T-helper 1 cell (primary cell): ENCODE measurements around the gene GRIN3A.

Experiments used
- DNase-seq, 5 donors: peaks; one replicate each; pipeline ENCODE4 v3.0.0-alpha.2; 2012 to 2020

The GRIN3A gene

DNA sequence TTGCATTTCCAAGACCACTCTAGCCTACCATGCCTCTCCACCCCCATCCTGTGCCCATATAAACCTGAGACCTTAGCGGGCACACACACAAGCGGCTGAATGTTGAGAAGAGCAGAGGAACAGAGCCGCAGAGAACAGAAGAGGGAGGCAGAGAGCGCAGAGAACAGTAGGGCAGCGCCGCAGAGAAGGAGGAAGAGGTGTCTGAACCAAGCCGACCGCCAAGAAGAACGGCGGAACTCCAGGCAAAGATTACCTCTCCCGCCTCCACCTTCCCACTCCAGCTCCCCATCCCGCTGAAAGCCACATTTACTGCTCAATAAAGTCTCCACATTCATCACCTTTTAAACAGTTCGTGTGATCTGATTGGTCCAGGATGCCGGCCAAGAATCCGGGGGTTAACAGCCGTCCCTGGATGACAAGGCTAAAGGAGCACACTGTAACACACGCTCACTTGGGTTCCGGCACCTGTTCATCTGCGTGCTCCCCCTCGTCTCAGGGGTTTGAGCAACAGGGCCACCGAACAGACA lies 33.2 kb downstream of the GRIN3A start:
- DNase-seq = peak in 1 of 5 donors; percentile 18

DNA sequence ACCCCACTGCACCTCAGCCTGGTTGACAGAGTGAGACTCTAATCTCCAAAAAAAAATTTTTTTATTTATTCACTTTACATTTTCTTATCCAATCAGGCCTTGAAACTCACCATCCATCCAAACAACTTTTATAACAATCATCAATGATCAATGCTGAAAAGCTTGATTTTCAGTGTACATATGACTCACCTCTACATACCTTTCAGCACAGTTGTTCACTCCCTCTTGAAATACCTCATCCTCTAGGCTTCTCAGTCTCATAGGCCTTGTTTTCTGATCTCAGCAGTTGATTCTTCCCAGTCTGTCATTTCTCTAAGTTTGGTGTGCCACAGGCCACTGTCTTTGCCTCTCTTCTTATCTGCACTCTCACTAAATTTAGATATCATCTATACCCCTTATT lies 36.2 kb downstream of the GRIN3A start:
- DNase-seq = no peak

DNA sequence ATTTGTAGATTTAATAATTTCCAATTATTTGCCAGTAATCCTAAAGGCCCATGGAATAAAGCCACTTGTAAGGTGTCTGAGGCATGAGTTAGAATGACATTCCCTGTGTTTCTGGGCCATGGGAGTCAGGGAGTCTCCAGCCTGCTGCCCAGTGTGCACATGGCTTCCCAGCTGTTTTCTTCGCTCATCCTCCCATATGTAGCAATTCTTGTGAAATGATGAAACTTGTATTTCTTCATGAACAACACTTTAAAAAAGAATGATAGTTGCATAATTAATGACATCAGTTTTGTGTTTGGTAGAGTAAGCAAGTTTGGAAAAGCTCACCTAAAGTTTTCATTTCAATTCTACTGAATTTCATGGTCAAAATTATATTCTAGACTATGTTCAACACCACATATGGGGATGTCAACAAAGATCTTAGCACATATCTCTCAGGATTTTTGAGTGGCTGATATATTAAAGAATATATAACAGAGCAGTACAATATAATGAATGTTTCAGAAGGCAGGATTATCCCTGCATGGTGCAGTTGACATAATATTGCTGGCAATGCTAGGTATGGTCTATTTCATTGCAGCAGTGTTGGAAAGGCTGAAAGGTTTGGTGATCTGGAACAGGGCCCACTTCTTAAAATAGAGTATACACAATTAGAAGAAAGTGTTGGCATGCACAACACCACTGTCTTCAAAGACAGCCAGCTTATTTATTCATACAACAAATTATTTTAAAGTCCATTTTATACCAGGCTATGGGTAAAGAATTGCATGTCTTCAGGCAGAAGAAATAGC lies 44.7 kb downstream of the GRIN3A start:
- DNase-seq = no peak

DNA sequence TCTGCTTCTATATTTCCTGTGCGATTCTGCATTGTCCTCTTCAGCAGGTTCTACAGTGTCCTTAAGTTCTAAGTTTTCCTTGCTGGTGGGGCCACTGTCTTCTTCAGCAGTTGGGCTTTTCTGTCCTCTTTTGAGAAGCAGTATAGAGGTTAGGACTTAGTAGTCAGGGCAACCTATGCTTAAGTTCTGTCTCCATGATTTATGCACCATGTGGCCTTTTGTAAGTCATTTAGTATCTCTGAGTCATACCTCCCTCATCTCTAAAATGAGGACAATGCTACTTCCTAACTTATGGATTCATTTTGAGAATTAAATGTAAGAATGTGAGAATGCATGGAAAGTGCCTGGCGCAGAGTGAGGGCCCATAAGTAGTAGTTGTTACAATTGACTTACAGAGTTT lies 46.8 kb downstream of the GRIN3A start:
- DNase-seq = no peak

DNA sequence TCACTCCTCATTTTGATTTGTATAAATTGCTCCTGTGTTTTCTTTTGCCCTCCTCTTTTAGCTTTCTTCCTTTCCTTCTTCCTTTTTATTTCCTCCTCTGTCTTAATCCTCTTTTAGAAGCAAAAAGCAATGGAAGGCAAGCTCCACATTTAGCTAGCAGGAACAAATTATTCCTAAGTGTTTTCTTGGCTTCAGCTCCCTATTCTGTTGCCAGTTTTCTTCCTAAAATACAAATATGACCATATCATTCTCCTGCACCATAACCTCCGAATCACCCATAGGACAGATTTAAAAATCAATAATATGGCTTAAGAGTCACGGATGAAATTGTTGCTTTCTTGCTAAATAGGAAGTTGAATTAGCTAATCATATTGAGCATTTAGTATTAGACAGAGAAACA lies 49.4 kb downstream of the GRIN3A start:
- DNase-seq = no peak

DNA sequence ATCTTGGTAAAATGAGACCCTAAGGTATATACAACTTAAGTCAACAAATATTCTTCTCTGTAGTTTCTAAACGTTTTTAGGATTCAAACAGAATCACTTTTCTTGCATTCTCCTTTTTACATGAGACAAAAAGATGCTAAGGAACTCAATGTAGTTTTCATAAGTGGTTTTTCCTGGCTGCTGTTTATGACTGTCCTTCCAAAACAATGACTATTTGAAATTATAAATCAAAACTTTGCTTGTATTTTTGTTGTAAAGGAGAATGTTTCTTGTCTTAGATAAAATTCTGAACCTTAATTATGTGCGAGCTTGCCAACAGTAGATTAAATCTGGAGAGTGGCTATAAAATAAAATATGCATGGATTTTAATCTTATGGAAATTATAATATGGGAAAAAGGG lies 53.8 kb downstream of the GRIN3A start:
- DNase-seq = no peak

DNA sequence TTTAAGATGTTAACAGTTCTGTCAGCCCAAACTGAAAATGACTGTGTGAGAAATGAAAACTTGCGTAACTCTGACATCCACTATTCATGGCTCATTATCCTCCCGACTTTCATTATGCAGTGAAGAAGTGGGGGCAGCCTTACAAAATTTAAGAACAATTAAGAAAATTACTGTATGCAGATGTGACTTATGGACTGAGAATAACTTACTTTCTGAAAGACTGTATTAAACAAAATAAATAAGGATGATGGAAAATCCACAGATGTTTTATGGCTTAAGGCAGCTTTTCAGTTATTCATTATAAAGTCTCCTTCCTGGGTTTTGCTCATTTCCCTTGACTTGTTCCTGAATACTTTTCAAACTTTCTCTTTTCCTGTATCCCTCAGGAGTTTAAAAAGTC lies 55.2 kb downstream of the GRIN3A start:
- no peak for DNase-seq

DNA sequence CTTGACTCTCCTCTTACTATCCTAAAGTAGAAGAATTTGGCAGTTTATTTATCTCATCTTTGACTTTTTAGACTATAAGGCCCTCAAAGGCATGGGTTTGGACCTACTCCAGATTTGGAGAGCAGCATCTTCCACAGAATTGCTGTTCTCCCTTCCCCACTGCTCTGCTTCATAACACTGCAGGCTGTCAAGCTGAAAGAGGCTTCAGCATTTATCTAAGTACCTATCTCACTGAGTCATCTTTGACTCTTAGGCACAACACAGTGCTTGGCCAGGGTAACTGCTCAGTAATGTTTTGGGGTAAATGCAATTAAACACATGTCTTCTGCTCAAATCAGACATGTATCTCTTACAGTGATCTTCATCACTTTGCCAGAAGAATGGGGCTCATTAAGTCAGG lies 60.6 kb downstream of the GRIN3A start:
- DNase-seq = no peak

DNA sequence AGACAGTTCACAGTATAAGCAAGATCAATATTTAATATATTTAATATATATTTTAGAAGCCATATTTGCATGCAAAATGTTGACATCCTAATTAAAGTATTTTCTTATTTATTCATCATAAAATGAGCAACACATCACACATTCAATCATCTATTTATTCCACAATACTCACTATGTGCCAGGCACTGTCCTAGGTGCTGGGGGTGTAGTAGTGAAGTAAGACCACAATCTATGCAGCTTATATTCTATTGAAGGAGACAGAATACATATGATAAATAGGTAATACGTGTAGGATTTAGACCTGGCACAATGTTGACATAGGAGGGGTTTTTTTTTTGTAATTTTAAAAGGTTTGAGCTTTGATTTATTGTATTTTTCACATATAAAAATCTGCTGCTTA lies 63.1 kb downstream of the GRIN3A start:
- no peak for DNase-seq

DNA sequence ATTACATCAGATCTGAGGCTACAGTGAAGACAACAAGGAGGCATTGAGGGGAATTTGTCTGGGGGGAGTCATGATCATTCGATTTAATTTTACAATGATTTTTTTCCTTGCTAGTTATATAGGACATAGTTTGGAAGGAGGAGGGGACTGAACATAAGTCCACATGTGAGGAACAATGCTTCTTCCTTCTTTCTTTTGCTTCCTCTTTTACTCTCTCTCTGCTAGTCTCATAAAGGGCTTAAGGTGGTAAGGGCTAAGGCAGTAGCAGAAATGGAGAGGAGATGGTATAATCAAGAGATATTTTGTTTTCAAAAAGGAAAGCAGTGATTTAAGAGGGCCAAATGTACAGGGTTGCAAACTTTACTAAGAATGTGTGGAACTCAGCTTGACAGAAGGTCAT lies 64.3 kb downstream of the GRIN3A start:
- no peak for DNase-seq

DNA sequence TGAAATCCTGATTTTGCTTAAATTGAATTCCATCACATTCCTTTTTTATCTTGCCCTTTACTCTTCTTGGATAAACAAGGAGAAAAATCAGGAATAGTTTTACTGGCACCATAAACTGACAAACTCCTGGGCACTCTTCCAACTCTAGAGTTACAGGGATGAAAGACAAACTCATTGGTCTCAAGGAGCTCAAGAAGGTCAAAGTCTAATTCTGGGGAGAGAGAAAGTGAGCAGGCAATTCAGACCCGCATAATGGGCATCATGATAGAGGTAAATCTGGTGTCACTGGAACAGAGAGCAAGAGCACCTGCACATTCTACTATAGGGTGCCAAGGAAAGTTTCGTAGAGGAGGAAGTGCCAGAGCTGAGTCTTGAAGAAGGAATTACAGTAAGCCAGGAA lies 64.8 kb downstream of the GRIN3A start:
- no peak for DNase-seq

DNA sequence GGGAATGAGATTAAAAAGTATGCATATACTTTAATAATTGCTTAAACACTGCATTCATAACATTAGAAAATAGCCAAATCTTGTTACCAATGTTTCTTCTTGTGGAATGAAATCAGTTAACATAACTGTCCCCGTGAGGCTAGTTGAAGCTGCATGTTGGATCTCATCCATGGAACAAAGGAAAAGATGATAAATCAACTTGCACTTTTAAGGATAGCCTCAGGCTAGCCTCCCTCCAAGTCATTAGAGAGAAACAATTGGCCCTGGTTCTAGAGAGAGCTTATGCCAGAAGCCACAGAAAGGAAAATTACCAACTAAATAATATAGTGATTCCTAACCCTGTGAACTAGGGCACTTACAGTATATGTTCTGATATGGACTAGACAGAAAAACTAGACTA lies 66.9 kb downstream of the GRIN3A start:
- no peak for DNase-seq

DNA sequence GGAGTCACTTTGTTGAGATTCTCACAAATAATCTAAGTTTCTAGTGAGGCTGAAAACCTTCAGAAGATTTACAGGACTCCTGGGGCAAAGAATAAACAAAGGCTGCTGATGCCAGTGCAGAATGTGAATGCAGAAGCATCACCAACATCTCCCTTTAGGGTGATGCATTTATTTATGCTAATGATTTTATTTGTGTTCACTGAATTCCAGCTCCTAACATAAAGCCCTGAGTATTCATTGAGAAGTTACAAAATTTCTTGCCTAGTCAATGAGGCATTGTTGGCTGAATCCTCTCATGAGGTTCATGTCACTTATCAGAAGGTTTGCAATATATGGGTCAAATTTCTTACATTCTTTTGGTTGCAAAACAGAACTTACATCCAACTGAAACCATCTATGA lies 70.0 kb downstream of the GRIN3A start:
- no peak for DNase-seq

DNA sequence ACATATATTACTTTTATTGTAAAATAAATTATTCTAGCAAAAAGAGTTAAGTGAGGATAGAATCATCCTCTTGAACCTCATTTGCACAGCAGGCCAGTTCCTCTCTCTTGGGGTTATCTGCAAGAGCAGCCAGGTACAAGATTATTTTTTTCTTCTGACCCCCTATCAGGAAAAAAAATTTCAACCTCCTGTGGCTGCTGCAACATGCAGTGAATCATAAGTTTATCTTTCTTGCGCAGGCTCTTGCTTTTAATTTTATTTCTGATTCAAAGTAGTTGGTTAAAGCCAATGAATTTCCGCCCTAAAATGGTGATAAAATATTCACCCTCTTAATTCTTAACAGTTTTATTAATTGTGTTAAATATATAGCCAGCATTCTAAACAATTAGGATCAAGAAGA lies 74.0 kb downstream of the GRIN3A start:
- DNase-seq = no peak

DNA sequence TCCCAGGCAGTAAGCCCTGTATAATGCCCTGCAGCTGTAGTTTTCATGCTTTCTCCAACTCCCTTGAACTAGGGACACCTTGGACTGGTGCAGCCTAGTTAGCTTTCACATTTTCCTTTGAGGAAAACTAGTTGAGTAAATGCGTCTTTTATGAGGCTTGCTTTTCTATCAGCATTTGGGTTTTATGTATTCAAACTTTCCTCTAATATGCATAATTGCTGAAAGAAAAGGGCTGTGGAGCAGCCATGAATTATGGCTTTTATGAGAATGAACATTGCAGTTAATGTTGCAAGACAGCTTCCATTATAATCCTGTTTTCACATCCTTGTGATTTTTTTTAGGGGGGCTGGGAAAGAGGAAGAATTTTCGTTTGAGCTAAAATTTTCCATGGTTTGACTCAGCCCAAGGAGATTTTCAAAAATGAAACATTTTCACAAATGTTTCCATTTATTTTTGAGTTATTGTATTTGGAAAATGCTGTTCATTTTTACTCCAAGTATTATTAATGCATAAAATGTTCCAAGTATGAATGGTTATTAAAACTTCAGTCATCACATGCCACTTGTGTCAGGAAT lies 85.8 kb downstream of the GRIN3A start:
- no peak for DNase-seq

DNA sequence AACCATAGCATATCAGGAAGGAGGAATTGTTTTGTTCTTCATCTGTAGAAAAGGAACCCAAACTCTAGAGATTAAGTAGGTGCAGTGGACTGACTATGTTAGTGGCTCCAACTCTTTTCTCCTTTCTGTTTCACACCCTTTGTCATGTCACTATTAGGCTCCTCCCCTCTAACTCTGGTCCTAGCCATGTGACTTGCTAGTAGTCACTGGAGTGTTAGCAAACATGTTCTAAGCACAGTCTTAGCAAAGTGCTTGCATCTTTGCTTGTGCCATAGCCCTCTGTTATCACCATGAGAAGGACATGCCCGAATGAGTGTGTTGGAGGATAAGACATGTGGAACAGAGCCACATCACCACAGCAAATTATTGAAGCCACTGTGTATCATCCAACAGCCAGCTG lies 88.3 kb downstream of the GRIN3A start:
- no peak for DNase-seq

DNA sequence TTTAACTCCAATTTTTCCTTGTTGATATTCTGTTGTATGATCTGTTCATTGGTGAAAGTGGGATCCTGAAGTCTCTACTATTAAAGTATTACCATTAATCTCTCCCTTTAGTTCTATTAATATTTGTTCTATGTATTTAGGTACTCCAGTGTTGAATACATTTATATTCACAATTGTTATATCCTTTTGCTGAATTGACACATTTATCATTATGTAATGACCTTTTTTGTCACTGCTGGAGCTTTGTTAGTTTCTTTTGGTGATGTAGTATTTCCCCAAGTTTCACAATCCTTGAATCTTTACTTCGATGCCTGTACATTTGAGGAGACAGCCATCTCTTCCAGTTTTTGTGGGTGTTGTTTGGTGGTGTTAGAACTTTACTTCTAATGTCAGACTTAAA lies 90.0 kb downstream of the GRIN3A start:
- no peak for DNase-seq

DNA sequence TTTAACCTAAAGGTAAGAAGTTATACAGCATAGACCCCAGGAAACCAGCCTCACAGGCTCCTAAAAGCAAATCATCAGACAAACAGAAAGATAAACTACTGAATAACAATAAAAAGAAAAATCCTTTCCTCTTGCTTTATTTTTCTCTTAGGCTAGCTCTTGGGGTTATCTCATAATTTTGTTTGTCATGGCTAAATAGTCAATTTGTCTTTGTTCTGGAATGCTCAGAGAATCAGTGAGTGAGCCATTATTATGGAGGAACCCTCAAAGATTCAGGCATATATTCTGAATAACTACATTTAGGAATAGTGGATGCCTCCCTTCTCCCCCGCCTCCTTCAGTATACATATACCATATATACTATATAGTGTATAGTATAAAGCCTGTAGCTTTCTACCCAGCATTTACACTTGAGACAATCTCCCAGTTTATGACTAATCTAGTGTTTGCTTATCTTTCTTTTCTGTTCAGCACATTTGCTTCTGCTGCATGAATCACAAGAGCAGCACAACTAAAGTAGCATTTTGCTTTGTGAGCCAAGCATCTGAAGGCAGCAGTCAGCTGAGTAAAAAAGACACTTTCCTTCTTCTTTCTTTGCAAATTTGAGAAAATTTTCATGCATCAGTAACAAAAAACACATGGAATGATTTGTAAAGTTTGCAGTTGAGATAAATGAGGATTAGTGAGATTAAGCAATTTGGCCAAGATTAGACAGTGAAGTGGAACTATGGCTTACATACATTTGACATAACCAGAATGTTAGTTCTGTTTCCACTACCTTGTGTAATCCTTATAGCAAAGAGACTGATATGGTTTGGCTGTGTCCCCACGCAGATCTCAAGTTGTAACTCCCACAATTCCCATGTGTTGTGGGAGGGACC lies 98.4 kb downstream of the GRIN3A start:
- DNase-seq = no peak

DNA sequence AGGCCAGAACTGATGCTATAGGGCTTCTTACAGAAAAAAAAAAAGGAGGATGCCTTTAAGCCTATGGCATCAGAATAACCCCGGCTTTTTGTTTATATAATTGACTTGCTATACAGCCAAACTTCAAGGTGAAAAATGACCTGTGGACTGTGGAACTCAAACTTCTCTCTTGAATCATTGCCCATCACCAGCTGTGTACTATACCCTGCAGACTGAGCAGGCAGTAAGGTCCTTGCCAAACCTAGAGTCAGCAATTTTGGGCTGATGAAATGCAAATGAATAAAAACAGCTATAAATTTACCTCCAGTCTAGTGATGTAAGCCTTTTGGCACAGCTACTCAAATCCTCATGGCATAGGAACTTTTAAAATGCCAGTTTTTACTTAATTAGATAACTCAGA lies 99.1 kb downstream of the GRIN3A start:
- no peak for DNase-seq

DNA sequence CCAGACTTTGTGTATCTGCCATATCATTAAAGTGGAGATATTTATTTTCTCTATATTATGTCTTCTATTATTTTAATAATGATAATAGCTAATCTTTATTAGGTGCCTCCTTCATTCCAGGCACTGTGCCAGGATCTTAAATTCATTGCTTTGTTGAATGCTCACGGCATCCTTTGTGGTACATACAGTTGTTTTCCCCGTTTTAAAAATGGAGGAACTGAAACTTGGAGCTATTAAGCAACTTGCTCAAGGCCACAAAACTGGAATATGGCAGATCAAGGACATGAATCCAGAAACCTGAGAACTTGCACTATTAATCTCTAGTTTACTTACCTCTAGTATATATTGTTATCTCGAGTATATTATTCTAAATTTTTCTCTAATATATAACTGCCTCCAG lies 102.2 kb downstream of the GRIN3A start:
- no peak for DNase-seq

DNA sequence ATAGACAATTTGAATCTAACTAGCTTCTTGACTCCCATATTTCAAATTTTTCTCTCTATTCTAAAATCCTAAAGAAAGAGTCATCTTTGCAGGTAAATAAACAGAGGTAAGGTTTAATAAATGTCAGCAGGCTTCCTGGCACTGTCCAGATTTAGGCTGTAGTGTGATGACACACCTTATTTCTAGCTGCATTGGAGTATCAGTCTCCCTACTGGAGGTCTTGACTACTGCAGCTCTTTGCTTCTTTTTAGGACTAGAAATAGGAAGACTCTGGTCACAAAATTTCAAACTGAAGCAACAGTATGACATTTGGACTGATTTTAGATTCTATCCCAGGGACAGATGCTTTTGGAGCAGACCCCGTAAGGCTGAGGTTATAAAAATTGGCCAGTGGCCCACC lies 103.0 kb downstream of the GRIN3A start:
- DNase-seq = no peak

DNA sequence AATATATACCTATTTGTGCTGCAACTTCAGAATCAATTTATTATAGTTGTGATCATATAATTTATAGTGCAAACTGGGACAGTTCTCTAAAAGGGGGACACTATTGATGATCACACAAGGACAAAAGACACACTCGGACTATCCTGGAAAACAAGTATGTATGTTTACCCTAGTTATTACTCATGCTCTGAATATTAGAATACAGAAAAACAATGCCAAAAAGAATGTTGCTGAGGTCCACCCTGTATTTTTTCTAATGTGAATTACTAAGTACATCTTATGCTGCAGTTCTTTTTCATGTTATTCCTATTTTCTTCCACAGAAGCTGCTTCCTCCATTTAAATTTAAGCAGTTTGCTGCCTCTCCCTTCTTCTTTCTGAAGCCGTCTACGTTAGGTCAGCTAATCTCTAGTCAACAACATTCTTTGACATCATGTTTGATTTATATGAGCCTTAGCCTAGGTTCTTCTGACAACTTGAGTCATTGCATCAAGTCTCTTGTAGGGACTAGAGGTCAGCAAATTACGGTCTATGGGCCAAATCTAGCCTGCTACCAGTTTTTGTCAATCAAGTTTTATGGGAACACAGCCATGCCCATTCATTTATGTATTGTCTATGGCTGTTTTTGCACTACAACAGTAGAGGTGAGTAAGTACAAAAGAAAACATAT lies 103.6 kb downstream of the GRIN3A start:
- no peak for DNase-seq

DNA sequence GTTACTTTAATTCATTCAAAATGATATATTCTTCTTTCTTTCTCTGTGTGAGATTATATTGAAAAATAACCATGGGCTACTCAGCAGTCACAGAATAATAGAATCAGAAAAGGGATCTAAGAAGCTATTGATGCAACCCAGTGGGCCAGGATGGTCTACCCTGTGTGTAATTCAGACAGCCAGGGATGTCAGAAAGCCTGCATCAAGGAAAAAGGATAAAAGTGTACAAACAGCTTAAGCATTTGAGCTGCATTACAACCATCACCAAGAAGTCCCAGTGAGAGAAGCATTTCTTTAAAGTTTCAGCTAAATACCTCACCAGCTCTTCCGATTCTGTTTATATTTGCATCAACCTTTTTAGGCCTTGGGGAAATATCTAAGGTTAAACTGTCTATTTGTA lies 105.8 kb downstream of the GRIN3A start:
- no peak for DNase-seq
